ENCODE data around the gene ECM1. TPM values are rescaled to one million over a fixed set of nuclear protein-coding genes. Genes with fewer than 3 reads are reported as not detected.

The ECM1 gene
- total and polyA plus RNA-seq, 2 of the 8 experiments (the other 6 are each of a cell fraction or from before 2014, with no cell fraction given), result 0.95 to 0.98 TPM

GRCh38 chr1:150511985-150512660, 4.2 kb downstream of the ECM1 start:
- H3K36me3 ChIP-seq (ENCODE audit: control insufficient read depth in 2 of 4, insufficient read depth in 4 of 4, low read length in 3 of 4), result no peaks in the 10 kb centered on the region
- H3K4me2 ChIP-seq (ENCODE audit: insufficient read depth in 1 of 2, low read depth in 2 of 2, low read length in 2 of 2), result no peak overlapping the region
- no peaks in the 10 kb centered on the region for H3K9me3 ChIP-seq (ENCODE audit: insufficient read depth in 2 of 2, low read depth in 1 of 2, low read length in 1 of 2)
- no peak overlapping the region for H3K14ac ChIP-seq (ENCODE audit: insufficient read length)
- H3K9ac ChIP-seq (replicated peaks in 1 of 4; ENCODE audit: extremely low read depth in 1 of 4, low read depth in 3 of 4, low read length in 3 of 4), result no peak overlapping the region
- no peaks in the 10 kb centered on the region for H4K20me1 ChIP-seq (replicated peaks in 1 of 2; ENCODE audit: control insufficient read depth in 1 of 2, insufficient read depth in 2 of 2, low read length in 2 of 2)
- no peak overlapping the region for H3K27ac ChIP-seq (ENCODE audit: low read depth, low read length)
- H3K4ac ChIP-seq (replicated peaks; ENCODE audit: insufficient read length, low read depth, low read length), result no peak overlapping the region
- DNase-seq (ENCODE audit: low read depth in 1 of 2, low spot score in 2 of 2) (no peak), FAIRE-seq (no peak)
- H2AK5ac ChIP-seq (ENCODE audit: low read depth, low read length), result no peak overlapping the region
- peaks cover 5% of the 10 kb centered on the region for H3K23me2 ChIP-seq (ENCODE audit: low read depth, low read length)
- no peak overlapping the region for H2BK12ac ChIP-seq (ENCODE audit: low read depth, low read length)
- POLR2A ChIA-PET (ENCODE audit: partially characterized antibody), result interaction anchor here (0.9 to 1.3 kb wide), 3 partner anchors 8 to 67 kb away, joined by 3 read pairs; partner anchors contain the start of genes MCL1 and TARS2
- H3K79me1 ChIP-seq (ENCODE audit: low read depth, low read length), result no peaks in the 10 kb centered on the region
- no peak overlapping the region for H2BK20ac ChIP-seq (ENCODE audit: low read length)
- no peak overlapping the region for H3K4me3 ChIP-seq (ENCODE audit: extremely low read depth in 1 of 4, insufficient read depth in 2 of 4, low read depth in 3 of 4, low read length in 4 of 4)
- no peak overlapping the region for H3K56ac ChIP-seq (replicated peaks; ENCODE audit: insufficient read length, low read depth, low read length)
- no peaks in the 10 kb centered on the region; a peak in 1 of 7 replicates for H3K27me3 ChIP-seq (replicated peaks in 1 of 4; ENCODE audit: control insufficient read depth in 3 of 4, extremely low read depth in 1 of 4, insufficient read depth in 3 of 4, low read length in 3 of 4)
- H3K23ac ChIP-seq (ENCODE audit: insufficient read length), result no peak overlapping the region
- 0 out of 2 replicates have a peak overlapping the region, but pooled peaks have one; percentile 1 for H4K8ac ChIP-seq (ENCODE audit: extremely low read depth, insufficient read depth, low read length)
- H2BK15ac ChIP-seq (ENCODE audit: low read length), result no peak overlapping the region
- H2BK120ac ChIP-seq (replicated peaks; ENCODE audit: low read depth, low read length), result no peak overlapping the region
- CTCF ChIA-PET (ENCODE audit: partially characterized antibody), result interaction anchor here (0.7 to 22.4 kb wide), 3 partner anchors 21 to 301 kb away, joined by 3 to 253 read pairs (median 3); no protein-coding TSS in a partner anchor
- no peak overlapping the region for H4K91ac ChIP-seq (replicated peaks; ENCODE audit: insufficient read length, low read length)
- H2AFZ ChIP-seq (ENCODE audit: low read length), result no peak overlapping the region
- 90% methylated on average over 17 of the region's 17 CpGs; no CpG with 5 or more reads in 1 of the 2 experiments for WGBS, 2 experiments (ENCODE audit: extremely low coverage in 1 of 2, insufficient coverage in 1 of 2, insufficient read length in 1 of 2, insufficient replicate concordance in 2 of 2, low coverage in 1 of 2, low lambda C conversion rate in 2 of 2, missing lambda C conversion rate in 1 of 2)
- no peak overlapping the region for H4K5ac ChIP-seq (ENCODE audit: insufficient read length, low read depth, low read length)
- no peaks in the 10 kb centered on the region for H3K79me2 ChIP-seq (ENCODE audit: control insufficient read depth in 1 of 2, insufficient read depth in 2 of 2, low read length in 2 of 2)
- H2BK5ac ChIP-seq (ENCODE audit: low read depth, low read length), result peak overlapping the region; percentile 16; the same call in 1 of the 2 replicates
- H3K18ac ChIP-seq (ENCODE audit: extremely low read depth, low read length), result no peak overlapping the region
- H3K4me1 ChIP-seq (replicated peaks in 1 of 4; ENCODE audit: control insufficient read depth in 3 of 4, insufficient read depth in 4 of 4, low read length in 3 of 4), result peaks cover 0 to 4% (median 3%) of the 10 kb centered on the region in 4 experiments; a peak in 5 of 7 replicates
- TF ChIP-seq SP2 (IDR thresholded peaks at IDR 0.05; ENCODE audit: low read length) (no peak), TCF12 (IDR thresholded peaks at IDR 0.05; ENCODE audit: low read depth, low read length) (no peak)
